GM18873 (cell line): ENCODE data around the gene SULT2B1.
"Not testable (repeated sequence)": the region's sequence is repeated elsewhere in the genome, so short reads cannot be mapped to it uniquely, and the experiment has no call there.

Source experiments
- ATAC-seq: cut with Tn5 transposase; IDR thresholded peaks from one replicate; pipeline ENCODE4 v1.9.1; 2021; ENCODE audit warnings: mild to moderate bottlenecking, moderate library complexity, moderate number of reproducible peaks; ENCODE audit not compliant: unreplicated experiment, low FRiP score

SULT2B1 gene

GRCh38 chr19:48556163-48556562 lies 4.2 kb downstream of the SULT2B1 start:
- ATAC-seq, result no peak

GRCh38 chr19:48556825-48557224 lies 4.9 kb downstream of the SULT2B1 start:
- no peak for ATAC-seq

- ATAC-seq, result no peak
Observed at GRCh38 chr19:48558018-48558684, 6.2 kb downstream of the SULT2B1 start.

- no peak for ATAC-seq
Observed at GRCh38 chr19:48560095-48560530, 8.1 kb downstream of the SULT2B1 start.

GRCh38 chr19:48561412-48561811 lies 9.4 kb downstream of the SULT2B1 start:
- no peak for ATAC-seq

GRCh38 chr19:48565090-48565489 lies 13.1 kb downstream of the SULT2B1 start:
- ATAC-seq, result no peak

GRCh38 chr19:48568345-48568886 lies 16.4 kb downstream of the SULT2B1 start:
- no peak for ATAC-seq

GRCh38 chr19:48569814-48570213 lies 17.8 kb downstream of the SULT2B1 start:
- ATAC-seq, result no peak

- ATAC-seq, result no peak
Observed at GRCh38 chr19:48571378-48572162, 19.6 kb downstream of the SULT2B1 start.

- no peak for ATAC-seq
Observed at GRCh38 chr19:48573163-48573505, 21.2 kb downstream of the SULT2B1 start.

- ATAC-seq, result no peak
Observed at GRCh38 chr19:48575931-48576622, 24.1 kb downstream of the SULT2B1 start.

- not testable (repeated sequence) for ATAC-seq
Observed at GRCh38 chr19:48577908-48578307, 25.9 kb downstream of the SULT2B1 start.

GRCh38 chr19:48578891-48579290 lies 26.9 kb downstream of the SULT2B1 start:
- ATAC-seq, result no peak

- no peak for ATAC-seq
Observed at GRCh38 chr19:48582168-48582567, 30.2 kb downstream of the SULT2B1 start.

- ATAC-seq, result no peak
Observed at GRCh38 chr19:48587387-48587786, 35.4 kb downstream of the SULT2B1 start.

- no peak for ATAC-seq
Observed at GRCh38 chr19:48588670-48589401, 36.9 kb downstream of the SULT2B1 start.

- no peak for ATAC-seq
Observed at GRCh38 chr19:48591021-48591420, 39.0 kb downstream of the SULT2B1 start.

- no peak for ATAC-seq
Observed at GRCh38 chr19:48595171-48595570, 43.2 kb downstream of the SULT2B1 start.

- no peak for ATAC-seq
Observed at GRCh38 chr19:48595833-48596232, 43.9 kb downstream of the SULT2B1 start.

- no peak for ATAC-seq
Observed at GRCh38 chr19:48596237-48596636, 44.3 kb downstream of the SULT2B1 start.
